NCI-H2107 treated with DMSO at 0.1 percent for 48 hours (cell line): Measurements from ENCODE around the gene TIMM17A.

ENCODE experiments used
- DNase-seq: peaks from one replicate; lab custom pipeline; 2025; ENCODE audit not compliant: unreplicated experiment; lab: John Stamatoyannopoulos, UW

Gene TIMM17A

DNA sequence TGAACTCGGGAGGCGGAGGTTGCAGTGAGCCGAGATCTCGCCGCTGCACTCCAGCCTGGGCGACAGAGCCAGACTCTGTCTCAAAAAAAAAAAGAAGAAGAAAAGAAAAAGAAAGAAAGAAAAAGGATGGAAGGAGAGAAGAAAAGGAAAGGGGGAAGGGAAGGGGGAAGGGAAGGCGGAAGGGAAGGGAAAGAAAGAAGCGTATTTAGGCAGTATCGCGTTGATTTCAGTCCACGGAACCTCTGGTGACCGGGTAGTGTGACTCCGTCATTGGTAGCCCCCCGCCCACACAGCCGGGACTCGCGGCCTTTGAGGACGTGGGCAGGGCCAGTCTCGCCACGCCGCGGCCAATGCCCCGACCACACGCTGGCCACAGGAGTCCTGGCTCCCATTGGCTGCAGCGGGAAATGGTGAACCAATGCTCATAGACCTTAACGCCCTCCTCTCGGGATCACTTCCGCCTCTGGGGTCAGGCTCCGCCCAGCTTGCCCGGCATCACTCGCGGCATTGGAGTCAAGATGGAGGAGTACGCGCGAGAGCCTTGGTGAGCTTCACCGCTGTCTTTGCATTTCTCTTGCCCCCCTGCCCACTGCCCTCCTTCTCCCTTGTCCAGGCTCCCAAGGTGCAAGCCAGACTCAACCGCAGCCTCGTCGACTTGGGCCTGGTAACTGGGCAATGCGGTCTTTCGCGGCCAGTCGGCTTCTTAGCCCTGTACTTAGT, at the start of gene TIMM17A:
TIMM17A (plus strand) TSS at position 495 of the 720 bp plus-strand sequence; CDS start at position 519, 24 bp downstream.
- DNase-seq: peak; percentile 94

DNA sequence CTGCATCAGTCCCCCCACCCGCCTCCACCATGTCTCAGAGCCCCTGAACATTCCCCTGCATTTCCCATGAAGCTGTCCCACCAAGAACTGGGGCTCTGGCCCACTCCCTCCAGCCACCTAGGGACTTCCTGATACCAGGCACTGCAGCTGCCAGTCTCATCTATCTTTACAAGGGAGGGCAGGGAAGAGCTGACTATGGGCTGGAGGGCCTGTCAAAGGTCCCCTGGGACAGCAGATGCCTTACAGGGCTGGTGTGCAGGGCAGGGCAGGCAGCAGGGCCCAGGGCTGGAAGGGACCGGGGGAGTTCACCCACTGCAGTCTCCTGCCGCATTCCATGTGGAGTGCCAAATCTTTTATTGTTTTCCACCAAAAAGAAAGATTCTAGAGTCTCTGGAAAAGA, 49.0 kb upstream of the TIMM17A start:
- DNase-seq: no peak

DNA sequence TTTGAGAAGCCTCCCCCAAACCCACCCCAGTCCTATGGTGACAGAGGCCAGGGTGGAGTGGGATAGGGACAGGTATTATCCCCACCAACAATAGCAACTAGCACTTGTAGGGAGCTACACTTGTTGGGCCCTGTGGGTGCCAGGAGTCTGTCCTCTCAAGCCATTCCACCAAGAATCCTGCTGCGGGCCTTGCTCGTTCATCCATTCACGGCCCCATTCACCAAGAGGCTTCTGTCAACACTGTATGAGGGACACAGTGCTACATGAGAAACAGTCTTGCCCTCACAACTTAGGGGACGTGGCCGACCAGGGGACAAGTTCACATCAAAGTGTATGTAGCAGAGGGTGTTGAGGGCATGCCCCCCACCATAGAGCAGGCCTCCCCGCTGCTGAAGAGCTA, 47.7 kb upstream of the TIMM17A start:
- no peak for DNase-seq

DNA sequence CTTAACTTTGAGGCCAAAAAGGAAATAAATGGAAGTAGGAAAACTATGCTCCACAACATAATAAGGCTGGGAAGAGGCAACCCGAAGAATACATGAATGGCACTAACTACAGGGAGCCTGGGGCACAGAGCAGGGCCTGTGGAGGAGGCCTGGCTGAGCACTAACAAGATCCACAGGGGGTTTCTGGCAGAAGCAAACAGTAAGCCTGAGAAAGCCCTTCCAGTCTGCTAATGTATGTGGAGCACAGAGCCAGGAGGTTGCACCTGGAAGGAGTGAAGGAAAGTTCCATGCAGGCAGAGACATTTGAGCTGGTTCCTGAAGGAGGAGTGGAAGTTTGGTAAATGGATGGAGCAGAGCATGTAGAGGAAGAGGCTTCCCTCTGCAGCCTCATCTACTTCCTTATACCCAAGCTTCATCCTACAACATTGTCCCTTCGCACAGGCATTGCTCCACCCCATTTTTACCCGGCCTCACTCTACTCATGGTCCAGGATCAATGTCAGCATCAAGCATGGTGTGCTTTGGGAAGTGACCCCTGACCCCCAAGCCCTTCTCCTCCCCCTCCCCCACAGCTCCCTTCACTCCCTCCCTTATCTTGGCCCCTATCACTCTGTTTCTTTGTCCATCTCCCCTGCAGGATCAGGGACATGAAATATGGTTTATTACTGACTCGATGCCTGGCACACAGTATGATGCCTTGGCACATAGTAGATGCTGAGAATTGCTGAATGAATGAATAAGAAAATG, 43.3 kb upstream of the TIMM17A start:
- DNase-seq: no peak

- DNase-seq: no peak
Measured at GRCh38 chr1:201912832-201913231, 42.5 kb upstream of the TIMM17A start.

DNA sequence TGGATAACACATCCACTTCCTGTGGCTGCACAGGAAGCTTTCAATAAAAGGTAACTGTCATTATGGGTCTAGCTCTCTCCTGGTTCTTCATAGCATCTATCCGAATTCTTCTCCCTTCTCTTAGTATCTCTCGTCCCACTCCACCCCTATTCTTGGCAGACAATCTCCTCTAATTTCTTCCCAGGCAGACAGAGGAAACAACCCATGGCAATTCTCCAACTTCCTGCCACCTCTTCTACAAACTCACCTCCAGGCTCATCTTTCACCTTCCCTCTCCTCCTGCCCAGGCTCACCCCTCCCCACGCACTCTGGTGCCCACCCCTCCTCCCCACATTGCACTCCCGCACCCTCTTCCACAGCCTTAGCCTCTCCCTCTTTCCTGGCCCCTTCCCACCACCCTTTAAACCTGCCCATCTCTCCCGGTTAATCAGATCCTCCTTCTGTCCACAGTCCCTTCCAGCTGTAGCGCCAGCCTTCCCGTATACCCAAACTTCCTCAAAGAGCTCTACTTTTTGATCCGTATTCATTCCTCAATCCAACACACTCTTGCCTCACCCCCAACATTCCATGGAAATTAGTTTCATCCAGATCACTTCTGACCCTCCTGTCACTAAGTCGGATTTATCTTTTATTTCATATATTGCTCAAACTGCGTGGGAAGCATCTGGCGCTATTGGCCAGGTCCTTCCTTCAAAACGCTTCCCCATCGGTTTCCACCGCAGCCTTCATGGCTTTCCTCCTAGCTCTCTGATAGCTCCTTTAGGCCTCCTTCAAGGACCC, 40.7 kb upstream of the TIMM17A start:
- DNase-seq: no peak

GRCh38 chr1:201916649-201917249, 38.6 kb upstream of the TIMM17A start:
- no peak for DNase-seq

GRCh38 chr1:201917362-201918033, 37.8 kb upstream of the TIMM17A start:
- no peak for DNase-seq

DNA sequence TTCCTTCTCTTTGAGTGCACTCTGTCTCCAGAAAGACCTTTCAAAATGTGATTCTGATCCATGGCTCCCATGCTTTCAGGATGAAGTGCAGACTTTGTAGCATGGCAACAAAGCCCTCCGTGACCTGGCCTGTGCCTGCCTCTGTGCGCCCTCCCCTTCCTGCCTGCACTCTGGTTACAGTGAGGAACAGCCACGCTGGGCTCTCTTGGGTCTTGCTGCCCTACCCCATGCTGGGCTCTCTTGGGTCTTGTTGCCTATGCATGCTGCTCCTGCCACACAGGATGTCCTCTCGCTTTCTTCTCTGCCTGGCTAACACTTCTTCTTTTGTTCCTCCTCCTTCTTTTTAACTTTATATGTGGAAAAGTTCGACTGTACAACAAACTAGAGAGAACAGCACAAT, 37.0 kb upstream of the TIMM17A start:
- no peak for DNase-seq

GRCh38 chr1:201921952-201922558, 33.2 kb upstream of the TIMM17A start:
- no peak for DNase-seq

- DNase-seq: no peak
Measured at GRCh38 chr1:201925301-201925567, 30.1 kb upstream of the TIMM17A start.

- DNase-seq: no peak
Measured at GRCh38 chr1:201925981-201926645, 29.2 kb upstream of the TIMM17A start.

GRCh38 chr1:201928266-201928665, 27.0 kb upstream of the TIMM17A start:
- no peak for DNase-seq

GRCh38 chr1:201930137-201930536, 25.2 kb upstream of the TIMM17A start:
- no peak for DNase-seq

DNA sequence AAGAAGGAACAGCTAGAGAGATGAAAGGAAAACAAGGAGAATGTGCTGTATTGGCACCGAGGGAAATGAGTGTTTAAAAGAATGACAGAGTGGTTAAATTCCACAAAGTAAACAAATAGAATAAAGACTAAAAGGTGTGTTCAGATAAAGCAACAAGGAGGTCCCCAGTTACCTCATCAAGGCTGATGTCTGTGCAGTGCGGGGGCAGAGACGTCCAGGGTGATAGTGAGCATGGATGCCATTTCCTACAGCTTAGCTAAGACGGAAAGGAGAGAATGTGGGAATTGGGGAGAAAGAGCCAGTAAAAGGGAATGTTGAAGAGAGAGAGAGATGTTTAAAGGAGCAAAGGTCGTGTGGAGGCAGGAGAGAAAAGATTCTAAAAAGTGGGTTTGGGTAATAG, 24.5 kb upstream of the TIMM17A start:
- no peak for DNase-seq

DNA sequence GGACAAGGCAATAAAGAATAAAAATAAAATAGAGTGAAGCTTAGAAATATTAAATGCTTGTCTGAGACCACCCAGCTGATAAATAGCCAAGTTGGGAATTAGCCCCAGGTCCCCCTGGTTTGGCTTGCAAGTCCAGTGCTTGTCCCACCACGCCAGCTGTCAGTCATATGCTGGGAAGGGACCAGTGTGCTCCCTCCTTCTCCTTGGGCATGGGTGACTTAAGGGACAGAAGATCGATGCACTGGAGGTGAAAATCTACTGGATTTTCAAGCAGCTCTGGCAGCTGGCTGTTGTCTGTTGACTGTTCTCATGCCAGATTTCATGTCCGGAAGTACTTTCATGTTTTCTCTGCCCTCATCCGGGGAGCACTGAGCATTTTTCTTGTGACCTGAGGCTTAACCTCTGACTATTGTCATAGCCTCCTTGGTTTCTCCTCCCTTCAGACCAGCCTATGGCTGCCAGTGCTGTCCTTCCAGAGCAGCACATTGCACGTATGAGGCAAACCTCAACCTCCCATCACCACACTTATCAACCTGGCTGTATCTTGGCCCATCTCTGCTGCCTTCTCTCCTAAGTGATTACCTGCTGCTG, 21.4 kb upstream of the TIMM17A start:
- no peak for DNase-seq

- no peak for DNase-seq
Measured at GRCh38 chr1:201937624-201938213, 17.6 kb upstream of the TIMM17A start.

DNA sequence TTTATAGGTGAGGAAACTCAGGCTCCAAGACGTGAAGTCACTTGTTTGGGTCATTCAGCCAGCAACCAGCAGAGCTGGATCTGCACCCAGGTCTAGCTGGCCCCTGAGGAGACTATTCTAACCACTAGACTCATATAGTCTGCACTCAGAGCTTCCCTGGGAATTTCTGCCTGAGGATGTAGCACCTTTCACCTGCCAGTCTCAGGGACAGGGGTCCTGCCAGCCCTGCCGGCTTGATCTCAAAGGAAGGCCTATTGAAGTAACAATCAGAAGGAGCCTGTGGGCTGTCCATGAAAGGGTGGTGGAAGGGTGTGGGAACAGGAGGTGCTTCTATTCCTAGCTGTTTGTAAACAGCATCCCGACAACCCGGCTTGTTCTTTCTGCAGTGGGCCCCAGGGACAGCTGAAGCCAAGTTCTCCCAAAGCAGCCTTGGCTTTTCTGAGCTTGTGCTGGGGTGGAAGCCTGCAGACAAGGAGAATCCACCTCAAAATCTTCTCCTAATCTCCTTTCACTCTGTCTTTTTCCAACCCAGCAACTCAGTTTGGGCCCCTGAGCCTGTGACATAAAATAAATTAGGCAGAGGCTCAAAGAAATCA, 16.8 kb upstream of the TIMM17A start:
- DNase-seq: no peak

GRCh38 chr1:201939148-201939547, 16.2 kb upstream of the TIMM17A start:
- DNase-seq: no peak
